GM21825 (cell line): ENCODE measurements around the gene C19orf38.
"Not testable (repeated sequence)": the region's sequence is repeated elsewhere in the genome, so short reads cannot be mapped to it uniquely, and the experiment has no call there.

Experiments
- ATAC-seq: cut with Tn5 transposase; IDR thresholded peaks from one replicate; pipeline ENCODE4 v1.9.1; 2021; ENCODE audit warnings: mild to moderate bottlenecking, moderate library complexity; ENCODE audit not compliant: unreplicated experiment

Gene C19orf38

GRCh38 chr19:10846500-10847202 lies 1.6 kb upstream of the C19orf38 start:
- ATAC-seq = no peak

GRCh38 chr19:10850631-10851030 lies 2.4 kb downstream of the C19orf38 start:
- ATAC-seq = no peak

- ATAC-seq = no peak
These were observed 4.0 kb downstream of the C19orf38 start for GRCh38 chr19:10852098-10852800.

- ATAC-seq = no peak
These were observed 4.7 kb downstream of the C19orf38 start for GRCh38 chr19:10852941-10853340.

- ATAC-seq = no peak
These were observed 6.3 kb downstream of the C19orf38 start for GRCh38 chr19:10854350-10855089.

GRCh38 chr19:10855879-10856522 lies 7.8 kb downstream of the C19orf38 start:
- ATAC-seq = no peak

- not testable (repeated sequence) for ATAC-seq
These were observed 8.7 kb downstream of the C19orf38 start for GRCh38 chr19:10856899-10857298.

GRCh38 chr19:10858204-10858828 lies 10.1 kb downstream of the C19orf38 start:
- no peak for ATAC-seq

- ATAC-seq = no peak
These were observed 13.0 kb downstream of the C19orf38 start for GRCh38 chr19:10861103-10861651.

GRCh38 chr19:10862561-10863106 lies 14.4 kb downstream of the C19orf38 start:
- no peak for ATAC-seq

GRCh38 chr19:10863107-10863717 lies 15.0 kb downstream of the C19orf38 start:
- no peak for ATAC-seq

GRCh38 chr19:10864538-10864899 lies 16.3 kb downstream of the C19orf38 start:
- ATAC-seq = no peak

GRCh38 chr19:10866495-10866894 lies 18.3 kb downstream of the C19orf38 start:
- no peak for ATAC-seq

GRCh38 chr19:10868872-10869547 lies 20.8 kb downstream of the C19orf38 start:
- no peak for ATAC-seq

GRCh38 chr19:10869872-10870311 lies 21.7 kb downstream of the C19orf38 start:
- not testable (repeated sequence) for ATAC-seq

- no peak for ATAC-seq
These were observed 22.3 kb downstream of the C19orf38 start for GRCh38 chr19:10870501-10870954.

- ATAC-seq = peak; percentile 75
These were observed 22.9 kb downstream of the C19orf38 start, which contains the start of gene CARM1 for GRCh38 chr19:10870955-10871603. TSS of gene CARM1 (plus strand) at chr19:10871553. CDS start at chr19:10871703, 150 bp downstream.
